Muscle of leg (tissue), 16 donors: Measurements from ENCODE around the gene IARS2. TPM values are rescaled to one million over a fixed set of nuclear protein-coding genes. Genes with fewer than 3 reads are reported as not detected.

Experiments used
- DNase-seq: peaks from one replicate; pipeline ENCODE4 v3.0.0; 2013
- H3K27ac ChIP-seq: one replicate; pipeline ENCODE4 v1.5.1; 2013; ENCODE audit warnings: mild to moderate bottlenecking, low read length, control low read depth
- H3K27me3 ChIP-seq: one replicate; pipeline ENCODE4 v1.6.1; 2013; ENCODE audit warnings: low read length; ENCODE audit not compliant: control insufficient read depth, insufficient read depth
- H3K36me3 ChIP-seq: one replicate; pipeline ENCODE4 v1.6.1; 2013; ENCODE audit warnings: low read length; ENCODE audit not compliant: control insufficient read depth, insufficient read depth
- H3K4me1 ChIP-seq: one replicate; pipeline ENCODE4 v1.6.1; 2013; ENCODE audit warnings: low read length; ENCODE audit not compliant: control insufficient read depth, insufficient read depth
- H3K4me3 ChIP-seq: one replicate; pipeline ENCODE4 v1.5.1; 2013; ENCODE audit warnings: low read length, control low read depth
- H3K9me3 ChIP-seq: replicated peaks from 2 replicates; pipeline ENCODE4 v1.6.1; 2013; ENCODE audit warnings: low read depth, low read length; ENCODE audit not compliant: control insufficient read depth
- WGBS: methylation state at CpG from one replicate; pipeline ENCODE4 v1.1.5; 2013; ENCODE audit warnings: missing lambda C conversion rate; ENCODE audit not compliant: insufficient coverage; 5-methylcytosine and 5-hydroxymethylcytosine counted together
- long read RNA-seq, 11 donors: transcript quantifications; one replicate each; lab custom pipeline, GENCODE V29; 2026
- polyA plus RNA-seq, 8 donors: library from polyadenylated mRNA; unstranded; fragments of 120-200 nt; gene quantifications; one replicate each; pipeline versions ENCODE4 v1.2.1 to v1.2.3, GENCODE V29; 2013; ENCODE audit warnings: inconsistent platforms in 1 of 8, low replicate concordance in 1 of 8; ENCODE audit not compliant: insufficient read length in 8 of 8, insufficient read depth in 1 of 8
- total RNA-seq: library from RNA; stranded (reverse); fragments of 120-200 nt; gene quantifications from one replicate; pipeline ENCODE4 v1.2.4, GENCODE V29; 2013

IARS2 gene
- 46.3 TPM for total RNA-seq
- polyA plus RNA-seq: 10 to 100 TPM; 45.3 to 53.0 (median 49.4) TPM
- long read RNA-seq, donor 1, partial matches to known transcripts: 10 of 14 reads
- long read RNA-seq, donor 1, other reads (novel, unspliced or antisense): 0 of 14 reads
- long read RNA-seq, donor 2, partial matches to known transcripts: 0 of 1 reads
- long read RNA-seq, donor 2, other reads (novel, unspliced or antisense): 0 of 1 reads
- long read RNA-seq, donor 3, transcript IARS2-201 (23 exons, 3,560 nt): major isoform, 13 of 26 reads
- long read RNA-seq, donor 3, partial matches to known transcripts: 13 of 26 reads
- long read RNA-seq, donor 3, other reads (novel, unspliced or antisense): 0 of 26 reads
- long read RNA-seq, donor 4, partial matches to known transcripts: 0 of 4 reads
- long read RNA-seq, donor 4, other reads (novel, unspliced or antisense): 0 of 4 reads
- long read RNA-seq, donor 5, transcript IARS2-201 (23 exons, 3,560 nt): major isoform, 15 of 50 reads
- long read RNA-seq, donor 5, partial matches to known transcripts: 34 of 50 reads
- long read RNA-seq, donor 5, other reads (novel, unspliced or antisense): 0 of 50 reads
- long read RNA-seq, donor 6, transcript IARS2-201 (23 exons, 3,560 nt): major isoform, 17 of 35 reads
- long read RNA-seq, donor 6, partial matches to known transcripts: 16 of 35 reads
- long read RNA-seq, donor 6, other reads (novel, unspliced or antisense): 0 of 35 reads
- long read RNA-seq, donor 7, partial matches to known transcripts: 36 of 40 reads
- long read RNA-seq, donor 7, other reads (novel, unspliced or antisense): 0 of 40 reads
- long read RNA-seq, donor 8, transcript IARS2-201 (23 exons, 3,560 nt): major isoform, 11 of 98 reads
- long read RNA-seq, donor 8, partial matches to known transcripts: 87 of 98 reads
- long read RNA-seq, donor 8, other reads (novel, unspliced or antisense): 0 of 98 reads
- long read RNA-seq, donor 9, transcript IARS2-201 (23 exons, 3,560 nt): major isoform, 7 of 13 reads
- long read RNA-seq, donor 9, partial matches to known transcripts: 6 of 13 reads
- long read RNA-seq, donor 9, other reads (novel, unspliced or antisense): 0 of 13 reads
- long read RNA-seq, donor 10, transcript IARS2-201 (23 exons, 3,560 nt): major isoform, 7 of 22 reads
- long read RNA-seq, donor 10, partial matches to known transcripts: 15 of 22 reads
- long read RNA-seq, donor 10, other reads (novel, unspliced or antisense): 0 of 22 reads
- long read RNA-seq, donor 11, transcript IARS2-201 (23 exons, 3,560 nt): major isoform, 8 of 19 reads
- long read RNA-seq, donor 11, partial matches to known transcripts: 11 of 19 reads
- long read RNA-seq, donor 11, other reads (novel, unspliced or antisense): 0 of 19 reads

GRCh38 chr1:220094016-220094911 lies at the start of gene IARS2:
Gene IARS2, plus strand, starts transcription at chr1:220094132. Its CDS starts 85 bp downstream, at chr1:220094217.
- H3K36me3 ChIP-seq: peaks cover 11% of the 10 kb centered on the region
- H3K27me3 ChIP-seq: no peaks in the 10 kb centered on the region
- peak within 1 kb of the TSS; percentile 62 for H3K27ac ChIP-seq
- H3K4me1 ChIP-seq: peaks cover 17% of the 10 kb centered on the region
- H3K4me3 ChIP-seq: peak within 1 kb of the TSS; percentile 91
- H3K9me3 ChIP-seq: no peaks in the 10 kb centered on the region
- DNase-seq: peak; percentile 92
- 1% methylated on average over 55 of the region's 73 CpGs for WGBS

DNA sequence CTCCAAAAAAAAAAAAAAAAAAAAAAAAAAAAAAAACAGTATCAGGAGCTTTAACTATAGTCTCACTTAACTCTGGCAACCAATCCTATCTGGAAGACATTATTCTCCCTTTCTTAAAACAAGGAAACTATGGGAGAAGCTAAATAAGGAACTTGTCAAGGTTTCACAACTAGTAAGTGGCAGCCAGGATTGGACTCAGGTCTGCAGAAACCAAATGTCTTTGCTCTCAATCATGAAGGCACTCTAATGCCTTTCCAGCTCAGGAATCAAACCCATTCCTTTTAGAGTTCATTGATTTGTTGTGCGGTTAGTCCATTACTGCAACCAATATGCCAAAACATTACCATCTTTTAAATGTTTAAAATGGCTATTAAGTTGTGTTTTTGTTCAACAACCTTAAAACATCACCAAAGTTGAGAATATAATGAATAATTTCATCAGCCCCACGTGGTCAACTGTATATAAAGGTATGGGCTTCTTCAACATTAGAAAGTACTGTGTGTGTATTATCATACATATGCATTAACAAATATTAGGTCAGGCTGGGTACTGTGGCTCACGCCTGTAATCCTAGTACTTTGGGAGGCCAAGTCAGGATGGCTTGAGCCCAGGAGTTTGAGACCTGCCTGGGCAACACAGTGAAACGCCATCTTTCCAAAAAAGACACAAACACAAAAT lies 49.1 kb upstream of the IARS2 start:
- Histone ChIP-seq H3K4me3 (peak overlapping the region; percentile 91), H3K9me3 (no peaks in the 10 kb centered on the region), H3K27me3 (no peaks in the 10 kb centered on the region), H3K27ac (no peak overlapping the region), H3K36me3 (peaks cover under 1% of the 10 kb centered on the region), H3K4me1 (peaks cover 4% of the 10 kb centered on the region)
- no CpG with 5 or more reads among the region's 4 CpGs for WGBS
- DNase-seq: peak; percentile 18

GRCh38 chr1:220045356-220046051 lies 48.4 kb upstream of the IARS2 start:
- H3K27ac ChIP-seq: peak overlapping the region; percentile 97
- no peaks in the 10 kb centered on the region for H3K36me3 ChIP-seq
- peaks cover 4% of the 10 kb centered on the region for H3K4me1 ChIP-seq
- H3K9me3 ChIP-seq: no peaks in the 10 kb centered on the region
- H3K27me3 ChIP-seq: no peaks in the 10 kb centered on the region
- peak overlapping the region; percentile 91 for H3K4me3 ChIP-seq
- WGBS: 45% methylated on average over 8 of the region's 17 CpGs
- DNase-seq: no peak

DNA sequence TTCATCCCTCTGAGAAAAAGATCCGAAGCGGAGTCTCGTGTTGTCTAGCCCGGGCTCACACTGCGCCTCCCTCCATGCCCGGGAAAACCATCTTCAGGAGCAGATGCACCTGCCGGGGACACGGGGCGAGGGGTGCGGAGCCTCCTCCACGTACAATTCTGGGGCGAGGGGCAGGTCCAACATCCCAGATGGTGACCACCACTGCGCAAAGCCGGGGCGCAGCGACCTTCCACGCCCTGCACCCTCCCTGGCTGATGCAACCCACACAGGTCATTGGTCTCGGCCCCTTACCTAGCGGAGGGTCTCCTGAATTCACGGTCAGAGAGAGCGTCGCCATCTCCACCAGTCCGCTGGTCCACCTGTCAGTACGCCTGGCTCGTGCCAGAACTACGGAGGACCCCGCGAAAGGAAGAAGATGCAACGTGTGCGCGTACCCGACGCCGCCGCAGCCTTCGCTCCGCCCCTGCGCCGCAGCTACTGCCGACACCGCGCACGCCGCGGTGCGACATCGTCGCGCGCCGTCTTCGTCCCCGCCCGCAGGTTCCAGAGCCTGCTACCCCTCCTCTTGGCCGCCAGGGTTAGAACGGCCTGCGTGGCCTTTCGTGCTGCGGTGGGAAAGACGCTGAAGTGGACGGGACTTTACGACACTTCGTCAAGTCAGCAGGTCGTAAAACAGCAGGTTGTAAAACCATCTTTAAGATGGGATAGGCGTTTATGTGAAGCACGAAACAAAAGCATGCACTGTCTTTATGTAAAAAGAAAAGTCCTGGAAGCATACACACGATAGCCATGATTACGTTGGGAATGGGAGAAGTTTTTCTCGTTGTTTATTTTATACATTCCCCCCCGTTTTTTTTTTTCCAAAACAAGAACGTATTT lies 47.6 kb upstream of the IARS2 start, which contains the start of gene EPRS1:
TSS of gene EPRS1 (minus strand) at position 454 of the 879 bp plus-strand sequence. CDS start at position 337, 117 bp downstream.
- Histone ChIP-seq H3K4me1 (peaks cover 4% of the 10 kb centered on the region), H3K9me3 (no peaks in the 10 kb centered on the region), H3K4me3 (peak within 1 kb of the TSS; percentile 91), H3K27me3 (no peaks in the 10 kb centered on the region), H3K27ac (peak within 1 kb of the TSS; percentile 97), H3K36me3 (no peaks in the 10 kb centered on the region)
- DNase-seq: peak; percentile 99
- 0% methylated on average over 55 of the region's 71 CpGs for WGBS

GRCh38 chr1:220056374-220056773 lies 37.6 kb upstream of the IARS2 start:
- no peak for DNase-seq
- H3K9me3 ChIP-seq: no peaks in the 10 kb centered on the region
- WGBS: no CpG with 5 or more reads among the region's 1 CpG
- no peaks in the 10 kb centered on the region for H3K4me1 ChIP-seq
- no peak overlapping the region for H3K4me3 ChIP-seq
- H3K36me3 ChIP-seq: no peaks in the 10 kb centered on the region
- H3K27me3 ChIP-seq: no peaks in the 10 kb centered on the region
- H3K27ac ChIP-seq: no peak overlapping the region

- Histone ChIP-seq H3K27me3 (no peaks in the 10 kb centered on the region), H3K36me3 (peaks cover 15% of the 10 kb centered on the region), H3K9me3 (no peaks in the 10 kb centered on the region), H3K4me3 (no peak overlapping the region), H3K27ac (no peak overlapping the region), H3K4me1 (no peaks in the 10 kb centered on the region)
- no peak for DNase-seq
- 100% methylated on average over 2 of the region's 3 CpGs for WGBS
Observed at GRCh38 chr1:220060876-220061275, 33.1 kb upstream of the IARS2 start.

GRCh38 chr1:220062629-220063028 lies 31.3 kb upstream of the IARS2 start:
- WGBS: no CpG with 5 or more reads among the region's 6 CpGs
- no peaks in the 10 kb centered on the region for H3K4me1 ChIP-seq
- no peak overlapping the region for H3K4me3 ChIP-seq
- H3K27ac ChIP-seq: no peak overlapping the region
- H3K9me3 ChIP-seq: no peaks in the 10 kb centered on the region
- no peak for DNase-seq
- H3K36me3 ChIP-seq: peaks cover 15% of the 10 kb centered on the region
- H3K27me3 ChIP-seq: no peaks in the 10 kb centered on the region
